HEK293 (cell line): Measurements from ENCODE around the gene GNAQ.

ENCODE experiments used
- HOXC10 ChIP-seq: sonication (generic); formaldehyde crosslinking; IDR thresholded peaks from 2 replicates; pipeline ENCODE4 v1.8.1; 2023; ENCODE audit warnings: mild to moderate bottlenecking, missing genetic modification reagents
- YY1 ChIP-seq: fragments of 450-650 bp; formaldehyde crosslinking; IDR thresholded peaks from 2 replicates; pipeline ENCODE4 v1.5.1; 2018; ENCODE audit warnings: missing biosample characterization, missing genetic modification characterization
- ZNF274 ChIP-seq, 2 experiments: fragments of 200-500 bp in 1 of 2; fragments of 450-650 bp in 1 of 2; sonication (Bioruptor generic) in 1 of 2; formaldehyde crosslinking in 1 of 2; IDR thresholded peaks; 2 replicates each; pipeline versions ENCODE4 v1.5.1 to v1.6.1; 2014 to 2016; ENCODE audit warnings: borderline replicate concordance in 1 of 2, inconsistent platforms in 1 of 2, low read length in 1 of 2, missing biosample characterization in 1 of 2, missing genetic modification characterization in 1 of 2
- TF ChIP-seq, protein P1 (sequence below): sonication (generic); formaldehyde crosslinking; IDR thresholded peaks from 2 replicates; pipeline ENCODE4 v1.8.1; 2022; ENCODE audit warnings: mild to moderate bottlenecking, moderate library complexity, missing genetic modification reagents
- TF ChIP-seq, protein P2 (sequence below): fragments of 450-650 bp; formaldehyde crosslinking; IDR thresholded peaks from 2 replicates; pipeline ENCODE4 v1.5.1; 2016; ENCODE audit warnings: missing biosample characterization, missing genetic modification characterization

DNA sequence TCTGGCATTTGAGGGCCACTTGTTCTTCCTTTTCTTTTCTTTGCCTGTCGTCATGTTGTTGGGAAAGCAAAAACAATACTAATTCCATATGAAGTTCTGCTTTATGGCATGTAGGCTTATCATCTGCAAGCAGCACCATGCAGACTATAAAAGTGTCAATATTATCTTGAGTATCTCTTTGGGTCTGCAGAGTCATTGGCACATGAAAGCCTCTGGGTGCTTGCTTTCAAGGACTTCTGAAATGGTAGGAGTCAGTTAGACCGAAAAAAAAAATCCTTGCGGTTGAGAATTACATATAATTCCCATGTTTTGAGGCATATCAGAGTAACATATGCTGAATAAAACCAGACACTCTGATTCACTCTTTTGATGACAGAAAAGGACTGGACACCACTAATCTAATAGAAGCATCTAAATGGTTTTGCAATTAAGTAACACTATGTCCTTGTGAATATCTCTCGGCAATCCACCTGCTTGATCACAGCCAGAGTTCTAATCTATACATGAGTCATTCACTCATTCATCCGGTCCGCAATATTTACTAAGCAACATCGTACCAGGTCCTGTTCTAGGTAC is 44.4 kb downstream of the GNAQ start:
- TF ChIP-seq HOXC10 = no peak
- TF ChIP-seq, protein P1, sequence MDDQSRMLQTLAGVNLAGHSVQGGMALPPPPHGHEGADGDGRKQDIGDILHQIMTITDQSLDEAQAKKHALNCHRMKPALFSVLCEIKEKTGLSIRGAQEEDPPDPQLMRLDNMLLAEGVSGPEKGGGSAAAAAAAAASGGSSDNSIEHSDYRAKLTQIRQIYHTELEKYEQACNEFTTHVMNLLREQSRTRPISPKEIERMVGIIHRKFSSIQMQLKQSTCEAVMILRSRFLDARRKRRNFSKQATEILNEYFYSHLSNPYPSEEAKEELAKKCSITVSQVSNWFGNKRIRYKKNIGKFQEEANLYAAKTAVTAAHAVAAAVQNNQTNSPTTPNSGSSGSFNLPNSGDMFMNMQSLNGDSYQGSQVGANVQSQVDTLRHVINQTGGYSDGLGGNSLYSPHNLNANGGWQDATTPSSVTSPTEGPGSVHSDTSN (CRISPR knock-in tag) = no peak
- TF ChIP-seq YY1 (tag by site-specific recombination) = no peak
- TF ChIP-seq, protein P2, sequence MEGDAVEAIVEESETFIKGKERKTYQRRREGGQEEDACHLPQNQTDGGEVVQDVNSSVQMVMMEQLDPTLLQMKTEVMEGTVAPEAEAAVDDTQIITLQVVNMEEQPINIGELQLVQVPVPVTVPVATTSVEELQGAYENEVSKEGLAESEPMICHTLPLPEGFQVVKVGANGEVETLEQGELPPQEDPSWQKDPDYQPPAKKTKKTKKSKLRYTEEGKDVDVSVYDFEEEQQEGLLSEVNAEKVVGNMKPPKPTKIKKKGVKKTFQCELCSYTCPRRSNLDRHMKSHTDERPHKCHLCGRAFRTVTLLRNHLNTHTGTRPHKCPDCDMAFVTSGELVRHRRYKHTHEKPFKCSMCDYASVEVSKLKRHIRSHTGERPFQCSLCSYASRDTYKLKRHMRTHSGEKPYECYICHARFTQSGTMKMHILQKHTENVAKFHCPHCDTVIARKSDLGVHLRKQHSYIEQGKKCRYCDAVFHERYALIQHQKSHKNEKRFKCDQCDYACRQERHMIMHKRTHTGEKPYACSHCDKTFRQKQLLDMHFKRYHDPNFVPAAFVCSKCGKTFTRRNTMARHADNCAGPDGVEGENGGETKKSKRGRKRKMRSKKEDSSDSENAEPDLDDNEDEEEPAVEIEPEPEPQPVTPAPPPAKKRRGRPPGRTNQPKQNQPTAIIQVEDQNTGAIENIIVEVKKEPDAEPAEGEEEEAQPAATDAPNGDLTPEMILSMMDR (tag by site-specific recombination) = no peak
- no peak for TF ChIP-seq ZNF274 (IDR thresholded peaks at IDR 0.05; ENCODE audit: low read length)
- no peak for TF ChIP-seq ZNF274 (tag by site-specific recombination; IDR thresholded peaks at IDR 0.05; ENCODE audit: borderline replicate concordance)
